Erythroblast (primary cell): ENCODE measurements around the gene SF3B1.

Experiments
- GATA1 ChIP-seq: IDR thresholded peaks from 2 replicates; pipeline ENCODE4 v1.6.1; 2011; ENCODE audit warnings: low read depth, mild to moderate bottlenecking, control low read depth, low read length, moderate library complexity
- POLR2A ChIP-seq: IDR thresholded peaks from 2 replicates; pipeline ENCODE4 v1.6.1; 2011; ENCODE audit warnings: mild to moderate bottlenecking, low read length

DNA sequence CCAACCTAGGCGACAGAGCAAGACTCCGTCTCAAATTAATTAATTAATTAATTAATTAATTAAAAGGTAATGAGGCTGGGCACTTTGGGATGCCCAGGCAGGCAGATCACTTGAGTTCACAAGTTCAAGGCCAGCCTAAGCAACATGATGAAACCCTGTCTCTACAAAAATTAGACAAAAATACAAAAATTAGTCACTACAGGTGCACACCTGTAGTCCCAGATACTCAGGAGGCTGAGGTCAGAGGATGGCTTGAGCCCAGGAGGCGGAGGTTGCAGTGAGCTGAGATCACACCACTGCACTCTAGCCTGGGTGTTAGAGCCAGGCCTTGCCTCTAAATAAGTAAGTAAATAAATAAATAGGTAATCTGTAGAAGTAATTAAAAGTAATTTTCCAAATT lies 6.8 kb downstream of the SF3B1 start:
- no peak for TF ChIP-seq POLR2A
- TF ChIP-seq GATA1 = no peak
